Cerebellar cortex (tissue), 1 donor: ENCODE results near the gene RAI1.

Experiments
- DNase-seq: peaks from one replicate; pipeline ENCODE4 v3.0.0-alpha.2; 2015; ENCODE audit warnings: low spot score

The RAI1 gene

GRCh38 chr17:17783825-17784656, 102.8 kb downstream of the RAI1 start:
- DNase-seq: peak; percentile 61

DNA sequence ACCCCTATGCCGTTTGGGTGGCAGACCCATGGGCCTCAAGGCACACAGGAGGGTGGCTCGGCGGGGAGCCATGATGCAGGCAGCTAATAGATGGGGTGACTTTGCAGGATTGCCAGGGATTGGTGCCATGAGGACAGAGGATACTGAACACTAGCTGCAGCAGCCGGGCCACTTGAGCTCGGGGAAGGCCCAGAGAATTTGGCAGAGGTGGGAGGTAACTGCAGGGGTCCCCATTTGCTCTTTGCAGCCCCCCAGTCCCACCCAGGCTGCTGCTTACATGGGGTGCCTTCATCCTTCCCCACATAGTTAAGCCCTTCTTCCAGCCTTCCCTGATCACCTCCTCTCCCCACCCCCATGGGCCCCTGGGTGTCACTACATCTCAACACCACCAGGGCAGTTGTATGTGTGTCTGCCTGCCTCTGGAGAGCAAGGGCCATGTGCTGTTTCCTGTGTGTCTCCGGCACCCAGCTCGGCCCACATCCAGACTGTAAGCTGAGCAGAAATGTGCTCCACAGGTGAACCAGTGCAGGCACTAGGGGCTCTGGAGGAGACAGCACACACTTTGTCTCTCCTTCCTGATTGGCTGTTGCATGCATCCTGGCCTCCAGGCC, 103.5 kb downstream of the RAI1 start:
- DNase-seq: peak; percentile 56

- no peak for DNase-seq
These were observed 104.1 kb downstream of the RAI1 start for GRCh38 chr17:17785407-17785806.

GRCh38 chr17:17786998-17787397, 105.7 kb downstream of the RAI1 start:
- no peak for DNase-seq

GRCh38 chr17:17787568-17787967, 106.3 kb downstream of the RAI1 start:
- no peak for DNase-seq

GRCh38 chr17:17788967-17789366, 107.7 kb downstream of the RAI1 start:
- DNase-seq: no peak

- DNase-seq: no peak
These were observed 108.2 kb downstream of the RAI1 start for GRCh38 chr17:17789410-17789809.

GRCh38 chr17:17789828-17790636, 108.8 kb downstream of the RAI1 start:
- no peak for DNase-seq

DNA sequence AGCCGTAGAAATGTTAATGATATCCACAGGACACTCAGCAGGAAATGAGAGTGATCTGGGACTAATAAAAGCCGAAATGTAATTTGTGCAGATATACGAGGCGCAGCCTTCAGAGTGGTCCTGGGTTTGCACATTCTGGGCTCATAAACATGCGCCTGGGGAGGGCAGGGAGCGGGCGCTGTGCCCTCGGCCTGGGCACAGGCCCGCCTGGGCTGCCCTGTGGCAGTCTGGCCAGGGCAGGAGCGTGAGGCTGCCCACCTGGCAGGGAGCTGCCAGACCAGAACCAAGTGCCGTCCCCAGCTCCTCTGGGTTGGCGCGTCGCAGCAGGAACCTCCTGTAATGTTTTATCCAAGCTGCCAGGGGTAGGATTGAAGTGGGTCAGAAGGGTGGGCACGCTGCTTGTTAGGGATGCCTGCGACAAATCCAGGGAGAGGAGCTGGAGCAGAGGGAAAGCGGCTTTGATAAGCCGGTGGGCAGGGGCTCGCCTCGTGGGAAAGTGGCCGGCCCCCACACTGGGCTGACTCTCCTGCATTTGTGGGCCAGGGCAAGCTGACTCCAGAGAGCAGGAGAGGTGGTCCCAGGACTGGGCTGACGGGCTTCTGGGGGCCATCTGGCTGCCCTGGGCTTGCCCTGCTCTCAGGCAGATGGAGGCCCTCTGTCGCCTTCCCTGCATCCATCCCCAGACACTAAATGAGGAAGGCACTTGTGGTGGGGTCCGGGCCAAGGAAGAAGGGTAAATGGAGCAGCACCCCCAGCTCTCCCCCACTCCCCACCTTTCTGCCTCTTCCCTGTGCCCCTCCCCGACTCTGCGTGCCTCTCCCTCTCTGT, 109.6 kb downstream of the RAI1 start:
- peak; percentile 68 for DNase-seq

GRCh38 chr17:17792037-17792550, 110.8 kb downstream of the RAI1 start:
- no peak for DNase-seq

DNA sequence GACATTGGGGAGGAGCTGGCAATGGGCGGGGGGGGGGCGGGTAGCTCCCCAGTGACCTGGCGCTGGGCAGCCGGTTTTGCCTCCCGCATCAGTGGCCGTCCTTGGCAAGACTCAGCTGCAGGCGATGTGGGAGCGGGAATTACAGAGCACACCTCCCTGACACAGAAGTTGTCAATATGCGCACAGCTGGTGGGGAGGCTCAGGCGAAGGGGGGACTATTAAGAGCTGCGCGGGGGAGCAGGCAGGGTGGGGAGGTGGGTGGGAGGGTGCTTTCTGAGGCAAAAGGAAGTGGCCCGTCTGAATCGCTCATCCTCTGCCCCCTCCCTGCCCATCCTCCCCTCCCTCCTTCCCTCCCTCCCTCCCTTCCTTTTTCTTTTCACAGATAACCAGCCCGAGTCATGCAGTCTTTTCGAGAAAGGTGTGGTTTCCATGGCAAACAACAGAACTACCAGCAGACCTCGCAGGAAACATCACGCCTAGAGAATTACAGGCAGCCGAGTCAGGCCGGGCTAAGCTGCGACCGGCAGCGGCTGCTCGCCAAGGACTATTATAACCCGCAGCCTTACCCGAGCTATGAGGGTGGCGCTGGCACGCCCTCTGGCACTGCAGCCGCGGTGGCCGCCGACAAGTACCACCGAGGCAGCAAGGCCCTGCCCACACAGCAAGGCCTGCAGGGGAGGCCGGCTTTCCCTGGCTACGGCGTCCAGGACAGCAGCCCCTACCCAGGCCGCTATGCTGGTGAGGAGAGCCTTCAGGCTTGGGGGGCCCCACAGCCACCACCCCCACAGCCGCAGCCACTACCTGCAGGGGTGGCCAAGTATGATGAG, 111.5 kb downstream of the RAI1 start:
- peak; percentile 56 for DNase-seq

DNA sequence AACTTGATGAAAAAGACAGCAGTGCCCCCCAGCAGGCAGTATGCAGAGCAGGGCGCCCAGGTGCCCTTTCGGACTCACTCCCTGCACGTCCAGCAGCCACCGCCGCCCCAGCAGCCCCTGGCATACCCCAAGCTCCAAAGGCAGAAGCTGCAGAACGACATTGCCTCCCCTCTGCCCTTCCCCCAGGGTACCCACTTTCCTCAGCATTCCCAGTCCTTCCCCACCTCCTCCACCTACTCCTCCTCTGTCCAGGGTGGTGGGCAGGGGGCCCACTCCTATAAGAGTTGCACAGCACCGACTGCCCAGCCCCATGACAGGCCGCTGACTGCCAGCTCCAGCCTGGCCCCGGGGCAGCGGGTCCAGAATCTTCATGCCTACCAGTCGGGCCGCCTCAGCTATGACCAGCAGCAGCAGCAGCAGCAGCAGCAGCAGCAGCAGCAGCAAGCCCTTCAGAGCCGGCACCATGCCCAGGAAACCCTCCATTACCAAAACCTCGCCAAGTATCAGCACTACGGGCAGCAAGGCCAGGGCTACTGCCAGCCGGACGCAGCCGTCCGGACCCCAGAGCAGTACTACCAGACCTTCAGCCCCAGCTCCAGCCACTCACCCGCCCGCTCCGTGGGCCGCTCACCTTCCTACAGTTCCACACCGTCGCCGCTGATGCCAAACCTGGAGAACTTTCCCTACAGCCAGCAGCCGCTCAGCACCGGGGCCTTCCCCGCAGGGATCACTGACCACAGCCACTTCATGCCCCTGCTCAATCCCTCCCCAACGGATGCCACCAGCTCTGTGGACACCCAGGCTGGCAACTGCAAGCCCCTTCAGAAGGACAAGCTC, 112.3 kb downstream of the RAI1 start:
- DNase-seq: no peak

- no peak for DNase-seq
These were observed 113.1 kb downstream of the RAI1 start for GRCh38 chr17:17794382-17794781.

- DNase-seq: no peak
These were observed 114.0 kb downstream of the RAI1 start for GRCh38 chr17:17795296-17795695.

DNA sequence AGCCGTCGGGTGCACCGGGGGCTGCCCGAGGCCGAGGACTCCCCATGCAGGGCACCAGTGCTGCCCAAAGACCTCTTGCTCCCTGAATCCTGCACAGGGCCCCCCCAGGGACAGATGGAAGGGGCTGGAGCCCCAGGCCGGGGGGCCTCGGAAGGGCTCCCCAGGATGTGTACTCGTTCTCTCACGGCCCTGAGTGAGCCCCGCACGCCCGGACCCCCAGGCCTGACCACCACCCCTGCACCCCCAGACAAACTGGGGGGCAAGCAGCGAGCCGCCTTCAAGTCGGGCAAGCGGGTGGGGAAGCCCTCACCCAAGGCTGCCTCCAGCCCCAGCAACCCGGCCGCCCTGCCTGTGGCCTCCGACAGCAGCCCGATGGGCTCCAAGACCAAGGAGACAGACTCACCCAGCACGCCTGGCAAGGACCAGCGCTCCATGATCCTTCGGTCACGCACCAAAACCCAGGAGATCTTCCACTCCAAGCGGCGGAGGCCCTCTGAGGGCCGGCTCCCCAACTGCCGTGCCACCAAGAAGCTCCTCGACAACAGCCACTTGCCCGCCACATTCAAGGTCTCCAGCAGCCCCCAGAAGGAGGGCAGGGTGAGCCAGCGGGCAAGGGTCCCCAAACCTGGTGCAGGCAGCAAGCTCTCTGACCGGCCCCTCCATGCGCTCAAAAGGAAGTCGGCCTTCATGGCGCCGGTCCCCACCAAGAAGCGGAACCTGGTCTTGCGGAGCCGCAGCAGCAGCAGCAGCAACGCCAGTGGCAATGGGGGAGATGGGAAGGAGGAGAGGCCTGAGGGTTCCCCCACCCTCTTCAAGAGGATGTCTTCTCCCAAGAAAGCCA, 114.9 kb downstream of the RAI1 start:
- no peak for DNase-seq

- no peak for DNase-seq
These were observed 115.5 kb downstream of the RAI1 start for GRCh38 chr17:17796787-17797061.

GRCh38 chr17:17797119-17797809, 116.0 kb downstream of the RAI1 start:
- no peak for DNase-seq

GRCh38 chr17:17798010-17798556, 116.8 kb downstream of the RAI1 start:
- DNase-seq: no peak
